GM12891 (cell line): ENCODE results near the gene L3MBTL1.

Experiments
- DNase-seq: peaks from one replicate; pipeline ENCODE4 v3.0.0; 2011; ENCODE audit warnings: low spot score; ENCODE audit not compliant: insufficient read length
- FAIRE-seq: peaks from 2 replicates; lab custom pipeline; 2011; peaks lifted over from hg19 to GRCh38; lab: Jason Lieb, UNC
- PAX5 ChIP-seq: IDR thresholded peaks from 2 replicates; pipeline ENCODE4 v1.6.1; 2011; ENCODE audit warnings: low read length, moderate library complexity, mild to moderate bottlenecking; ENCODE audit not compliant: insufficient read depth, severe bottlenecking
- POLR2A ChIP-seq: IDR thresholded peaks from 2 replicates; pipeline ENCODE4 v1.6.1; 2011; ENCODE audit warnings: low read depth, low read length, control low read depth
- POLR2AphosphoS5 ChIP-seq: IDR thresholded peaks from 2 replicates; pipeline ENCODE4 v1.6.1; 2011; ENCODE audit warnings: low read depth, low read length, control low read depth
- POU2F2 ChIP-seq: IDR thresholded peaks from 2 replicates; pipeline ENCODE4 v1.6.1; 2011; ENCODE audit warnings: low read depth, mild to moderate bottlenecking, control low read depth, low read length, moderate library complexity
- SPI1 ChIP-seq: IDR thresholded peaks from 2 replicates; pipeline ENCODE4 v1.6.1; 2011; ENCODE audit warnings: low read depth, low read length, control low read depth
- TAF1 ChIP-seq: IDR thresholded peaks from 2 replicates; pipeline ENCODE4 v1.6.1; 2011; ENCODE audit warnings: low read depth, low read length, control low read depth

Gene L3MBTL1

GRCh38 chr20:43558412-43559146 is 51.1 kb downstream of the L3MBTL1 start, which contains the start of gene SGK2:
Gene SGK2 (plus strand): TSS chr20:43559027. CDS start chr20:43566496, 7,469 bp downstream.
- TF ChIP-seq PAX5 (no peak), SPI1 (no peak), TAF1 (no peak), POLR2A (no peak), POU2F2 (no peak), POLR2AphosphoS5 (no peak)
- FAIRE-seq, result no peak
- no peak for DNase-seq

GRCh38 chr20:43559147-43559987 is 51.9 kb downstream of the L3MBTL1 start:
- FAIRE-seq, result no peak
- no peak for DNase-seq
- no peak for TF ChIP-seq POU2F2
- no peak for TF ChIP-seq POLR2A
- TF ChIP-seq TAF1, result no peak
- no peak for TF ChIP-seq PAX5
- no peak for TF ChIP-seq SPI1

- no peak for TF ChIP-seq POU2F2
- no peak for TF ChIP-seq PAX5
- TF ChIP-seq SPI1, result no peak
- TF ChIP-seq POLR2AphosphoS5, result no peak
- TF ChIP-seq TAF1, result no peak
- no peak for TF ChIP-seq POLR2A
- FAIRE-seq, result no peak
- no peak for DNase-seq
These were observed 53.5 kb downstream of the L3MBTL1 start for GRCh38 chr20:43560974-43561373.

GRCh38 chr20:43563429-43563828 is 55.9 kb downstream of the L3MBTL1 start:
- DNase-seq (no peak), FAIRE-seq (no peak)
- TF ChIP-seq POLR2AphosphoS5, result no peak
- TF ChIP-seq TAF1, result no peak
- TF ChIP-seq PAX5, result no peak
- no peak for TF ChIP-seq POLR2A
- TF ChIP-seq POU2F2, result no peak
- TF ChIP-seq SPI1, result no peak

- DNase-seq (no peak), FAIRE-seq (no peak)
- no peak for TF ChIP-seq POLR2AphosphoS5
- TF ChIP-seq TAF1, result no peak
- TF ChIP-seq SPI1, result no peak
These were observed 56.5 kb downstream of the L3MBTL1 start for GRCh38 chr20:43563991-43564390.

- DNase-seq (no peak), FAIRE-seq (peak; percentile 16)
- no peak for TF ChIP-seq POLR2A
- TF ChIP-seq POLR2AphosphoS5, result no peak
- TF ChIP-seq SPI1, result no peak
- no peak for TF ChIP-seq TAF1
- TF ChIP-seq PAX5, result no peak
- TF ChIP-seq POU2F2, result no peak
These were observed 57.0 kb downstream of the L3MBTL1 start for GRCh38 chr20:43564455-43564854.

- DNase-seq (no peak), FAIRE-seq (no peak)
- TF ChIP-seq POLR2AphosphoS5 (no peak), TAF1 (no peak), POLR2A (no peak), SPI1 (no peak)
These were observed 57.7 kb downstream of the L3MBTL1 start for GRCh38 chr20:43564993-43565757.

GRCh38 chr20:43565758-43566104 is 58.2 kb downstream of the L3MBTL1 start:
- FAIRE-seq, result no peak
- TF ChIP-seq TAF1 (no peak), PAX5 (no peak), POU2F2 (no peak), POLR2A (no peak), POLR2AphosphoS5 (no peak), SPI1 (no peak)
- no peak for DNase-seq

- FAIRE-seq (no peak), DNase-seq (no peak)
- TF ChIP-seq POLR2A, result no peak
- no peak for TF ChIP-seq SPI1
These were observed 60.0 kb downstream of the L3MBTL1 start for GRCh38 chr20:43567477-43567876.
